KMS-11 (cell line): ENCODE data around the gene MVB12B.

Source experiments
- H2AFZ ChIP-seq: fragments of 200-600 bp; sonication (generic); 2 replicates; pipeline ENCODE4 v1.6.1; 2016; ENCODE audit warnings: antibody characterized with exemption, mixed run types, low read depth
- H3K27ac ChIP-seq: fragments of 200-600 bp; sonication (generic); 2 replicates; pipeline ENCODE4 v1.6.1; 2016; ENCODE audit warnings: mild to moderate bottlenecking, mixed run types
- H3K27me3 ChIP-seq: fragments of 200-600 bp; sonication (generic); 2 replicates; pipeline ENCODE4 v1.6.1; 2017; ENCODE audit warnings: mild to moderate bottlenecking, low read depth, mixed run types, moderate library complexity; ENCODE audit not compliant: insufficient read depth
- H3K36me3 ChIP-seq: fragments of 200-600 bp; sonication (generic); 2 replicates; pipeline ENCODE4 v1.6.1; 2017; ENCODE audit warnings: mild to moderate bottlenecking, mixed run types; ENCODE audit not compliant: insufficient read depth
- H3K4me1 ChIP-seq: fragments of 200-600 bp; sonication (generic); 2 replicates; pipeline ENCODE4 v1.6.1; 2016; ENCODE audit warnings: mild to moderate bottlenecking, low read depth, mixed run types; ENCODE audit not compliant: poor library complexity, severe bottlenecking
- H3K4me2 ChIP-seq: fragments of 200-600 bp; sonication (generic); 2 replicates; pipeline ENCODE4 v1.7.0; 2016; ENCODE audit warnings: mild to moderate bottlenecking, mixed run types
- H3K4me3 ChIP-seq: fragments of 200-600 bp; sonication (generic); IDR thresholded peaks from 2 replicates; pipeline ENCODE4 v1.6.1; 2017; ENCODE audit warnings: low read depth, low read length, mixed read lengths; ENCODE audit not compliant: insufficient read depth
- H3K79me2 ChIP-seq: fragments of 200-600 bp; sonication (generic); 2 replicates; pipeline ENCODE4 v1.6.1; 2016; ENCODE audit warnings: low read depth, mixed run types; ENCODE audit not compliant: insufficient read depth
- H3K9ac ChIP-seq: fragments of 200-600 bp; sonication (generic); 2 replicates; pipeline ENCODE4 v1.6.1; 2016; ENCODE audit warnings: mild to moderate bottlenecking, mixed run types
- H4K20me1 ChIP-seq: fragments of 200-600 bp; sonication (generic); 2 replicates; pipeline ENCODE4 v1.6.1; 2016; ENCODE audit warnings: mild to moderate bottlenecking, mixed run types; ENCODE audit not compliant: insufficient read depth
- TF ChIP-seq, protein P1 (sequence below): fragments of 200-600 bp; sonication (generic); conservative IDR thresholded peaks from 2 replicates; pipeline ENCODE4 v1.6.1; 2017; ENCODE audit warnings: low read depth, mild to moderate bottlenecking, antibody characterized with exemption, low read length, moderate library complexity, mixed read lengths

Gene MVB12B

GRCh38 chr9:126296687-126297086 is 29.9 kb upstream of the MVB12B start:
- TF ChIP-seq, protein P1, sequence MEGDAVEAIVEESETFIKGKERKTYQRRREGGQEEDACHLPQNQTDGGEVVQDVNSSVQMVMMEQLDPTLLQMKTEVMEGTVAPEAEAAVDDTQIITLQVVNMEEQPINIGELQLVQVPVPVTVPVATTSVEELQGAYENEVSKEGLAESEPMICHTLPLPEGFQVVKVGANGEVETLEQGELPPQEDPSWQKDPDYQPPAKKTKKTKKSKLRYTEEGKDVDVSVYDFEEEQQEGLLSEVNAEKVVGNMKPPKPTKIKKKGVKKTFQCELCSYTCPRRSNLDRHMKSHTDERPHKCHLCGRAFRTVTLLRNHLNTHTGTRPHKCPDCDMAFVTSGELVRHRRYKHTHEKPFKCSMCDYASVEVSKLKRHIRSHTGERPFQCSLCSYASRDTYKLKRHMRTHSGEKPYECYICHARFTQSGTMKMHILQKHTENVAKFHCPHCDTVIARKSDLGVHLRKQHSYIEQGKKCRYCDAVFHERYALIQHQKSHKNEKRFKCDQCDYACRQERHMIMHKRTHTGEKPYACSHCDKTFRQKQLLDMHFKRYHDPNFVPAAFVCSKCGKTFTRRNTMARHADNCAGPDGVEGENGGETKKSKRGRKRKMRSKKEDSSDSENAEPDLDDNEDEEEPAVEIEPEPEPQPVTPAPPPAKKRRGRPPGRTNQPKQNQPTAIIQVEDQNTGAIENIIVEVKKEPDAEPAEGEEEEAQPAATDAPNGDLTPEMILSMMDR = no peak
- H3K36me3 ChIP-seq = no peaks in the 10 kb centered on the region
- no peak overlapping the region for H3K4me2 ChIP-seq
- no peak overlapping the region for H2AFZ ChIP-seq
- no peaks in the 10 kb centered on the region for H3K79me2 ChIP-seq
- H4K20me1 ChIP-seq = no peaks in the 10 kb centered on the region
- H3K27ac ChIP-seq = no peak overlapping the region
- no peaks in the 10 kb centered on the region for H3K27me3 ChIP-seq
- H3K4me1 ChIP-seq = peaks cover 14% of the 10 kb centered on the region
- H3K4me3 ChIP-seq = no peak overlapping the region
- no peak overlapping the region for H3K9ac ChIP-seq

DNA sequence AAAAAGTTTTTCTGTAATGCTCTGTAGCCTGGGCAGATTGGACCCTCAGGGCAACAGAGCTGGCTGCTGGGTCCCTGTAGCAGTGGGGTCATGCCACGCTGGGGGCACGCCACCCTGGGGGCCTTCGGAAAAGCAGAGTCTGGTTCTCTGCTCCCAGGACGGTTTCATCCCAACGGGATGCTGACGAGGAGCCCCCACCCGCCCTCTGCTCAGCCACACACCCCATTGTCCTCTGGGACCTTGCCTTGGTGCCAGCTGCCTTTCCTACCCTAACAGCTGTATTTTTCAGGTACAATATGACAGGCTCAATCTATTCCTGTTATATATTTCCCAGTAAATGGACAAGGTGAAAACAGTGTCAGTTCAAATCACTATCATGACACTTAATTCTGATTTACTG is 29.0 kb upstream of the MVB12B start:
- Histone ChIP-seq H3K27me3 (no peaks in the 10 kb centered on the region), H3K4me2 (no peak overlapping the region), H3K9ac (no peak overlapping the region), H3K4me1 (peaks cover 24% of the 10 kb centered on the region), H3K4me3 (no peak overlapping the region), H2AFZ (no peak overlapping the region), H3K27ac (no peak overlapping the region), H3K79me2 (no peaks in the 10 kb centered on the region), H4K20me1 (no peaks in the 10 kb centered on the region), H3K36me3 (no peaks in the 10 kb centered on the region)
- TF ChIP-seq, protein P1 = no peak

- no peak overlapping the region for H2AFZ ChIP-seq
- H3K36me3 ChIP-seq = no peaks in the 10 kb centered on the region
- H3K4me3 ChIP-seq = no peak overlapping the region
- H3K9ac ChIP-seq = no peak overlapping the region
- H3K27ac ChIP-seq = no peak overlapping the region
- H3K27me3 ChIP-seq = no peaks in the 10 kb centered on the region
- no peaks in the 10 kb centered on the region for H4K20me1 ChIP-seq
- TF ChIP-seq, protein P1 = no peak
- no peak overlapping the region for H3K4me2 ChIP-seq
- H3K4me1 ChIP-seq = peaks cover 24% of the 10 kb centered on the region
- H3K79me2 ChIP-seq = no peaks in the 10 kb centered on the region
Measured at GRCh38 chr9:126298063-126298801, 28.4 kb upstream of the MVB12B start.

DNA sequence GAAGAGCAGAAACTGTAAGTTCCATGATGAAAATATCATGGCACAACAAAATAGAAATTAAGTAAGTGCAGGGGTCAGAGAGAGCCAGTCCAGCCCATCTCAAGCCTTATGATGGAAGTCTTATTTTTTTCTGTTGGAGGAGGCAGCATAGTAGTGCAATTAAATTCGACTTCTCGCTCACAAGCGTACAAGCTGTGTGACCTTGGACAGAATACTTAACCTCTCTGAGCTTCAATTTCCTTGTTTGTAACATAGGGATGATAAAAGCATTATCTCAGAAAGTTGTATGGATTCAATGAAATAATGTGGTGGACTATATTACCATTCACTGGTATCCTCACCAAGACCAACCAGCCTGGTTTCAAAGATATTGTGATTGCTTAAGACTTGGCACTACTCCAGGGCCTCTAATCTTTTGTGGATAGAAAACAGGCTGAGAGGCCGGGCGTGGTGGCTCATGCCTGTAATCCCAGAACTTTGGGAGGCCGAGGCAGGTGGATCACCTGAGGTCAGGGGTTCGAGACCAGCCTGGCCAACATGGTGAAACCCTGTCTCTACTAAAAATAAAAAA is 26.8 kb upstream of the MVB12B start:
- H3K27ac ChIP-seq = no peak overlapping the region

More for the DNA sequence above, 26.8 kb upstream of the MVB12B start:
- Histone ChIP-seq H3K4me2 (no peak overlapping the region), H2AFZ (no peak overlapping the region), H3K4me1 (peaks cover 21% of the 10 kb centered on the region), H3K4me3 (no peak overlapping the region), H3K79me2 (no peaks in the 10 kb centered on the region), H4K20me1 (no peaks in the 10 kb centered on the region), H3K9ac (no peak overlapping the region), H3K27me3 (no peaks in the 10 kb centered on the region), H3K36me3 (no peaks in the 10 kb centered on the region)
- TF ChIP-seq, protein P1 = no peak
